Panc1 (cell line): ENCODE measurements around the gene LRRC49.

Source experiments
- CTCF ChIP-seq: fragments of 450-650 bp; IDR thresholded peaks from 2 replicates; pipeline ENCODE4 v1.5.1; 2017; ENCODE audit warnings: mild to moderate bottlenecking
- POLR2AphosphoS5 ChIP-seq: IDR thresholded peaks from 2 replicates; pipeline ENCODE4 v1.6.1; 2012; ENCODE audit warnings: mild to moderate bottlenecking, low read depth, low read length, moderate library complexity
- REST ChIP-seq, 2 experiments: IDR thresholded peaks; 2 replicates each; pipeline ENCODE4 v1.6.1; 2011 to 2012; ENCODE audit warnings: low read depth in 2 of 2, control low read depth in 1 of 2, low read length in 1 of 2, mild to moderate bottlenecking in 1 of 2, moderate library complexity in 1 of 2; ENCODE audit not compliant: insufficient read depth in 1 of 2
- SIN3A ChIP-seq: IDR thresholded peaks from 2 replicates; pipeline ENCODE4 v1.6.1; 2012; ENCODE audit warnings: low read depth, mild to moderate bottlenecking, low read length, moderate library complexity, borderline replicate concordance; ENCODE audit not compliant: insufficient read depth
- TCF7L2 ChIP-seq: IDR thresholded peaks from 2 replicates; pipeline ENCODE4 v1.6.1; 2011; ENCODE audit warnings: mild to moderate bottlenecking, low read depth, low read length, inconsistent platforms

DNA sequence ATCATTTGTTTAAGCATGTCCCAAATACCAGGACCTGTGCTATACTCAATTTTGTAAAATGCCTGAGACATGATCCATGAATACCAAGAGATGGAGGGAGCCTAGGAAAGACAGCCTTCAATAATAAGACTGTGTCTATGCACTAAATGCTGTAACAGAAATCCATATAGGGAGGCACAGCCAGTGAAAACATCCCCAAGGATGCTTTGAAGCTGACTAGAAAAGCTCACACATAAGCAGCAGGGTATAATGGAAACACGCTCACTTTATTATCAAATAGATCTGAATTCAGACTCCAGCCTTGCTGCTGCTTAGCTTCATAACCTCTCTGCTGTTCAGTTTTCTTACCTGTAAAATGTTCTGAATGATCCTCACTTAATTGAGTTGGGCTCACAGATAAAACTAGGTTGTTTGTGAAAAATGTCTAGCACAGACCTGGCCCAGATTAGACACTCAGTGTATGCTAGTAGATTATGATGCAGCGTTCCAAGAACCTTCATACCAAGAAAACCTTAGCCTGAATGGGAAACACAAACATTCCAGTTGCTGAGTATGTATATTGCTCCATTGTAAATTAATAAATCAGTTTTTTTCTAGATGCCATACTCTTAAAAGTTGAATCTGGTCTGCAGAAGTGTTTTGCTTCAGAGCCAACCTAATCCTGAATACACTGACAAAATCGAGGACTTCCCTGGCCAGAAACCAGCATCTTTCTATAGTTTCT, 34.9 kb upstream of the LRRC49 start:
- no peak for TF ChIP-seq CTCF
- TF ChIP-seq TCF7L2 = no peak
- TF ChIP-seq REST (IDR thresholded peaks at IDR 0.05; ENCODE audit: insufficient read depth in 1 of 2, low read depth in 2 of 2, low read length in 1 of 2) = no peak
- no peak for TF ChIP-seq SIN3A
- no peak for TF ChIP-seq POLR2AphosphoS5
